ENCODE results near the gene HSPG2. TPM values are rescaled to one million over a fixed set of nuclear protein-coding genes. Genes with fewer than 3 reads are reported as not detected.

HSPG2 gene
- total RNA-seq, 4 donors from 2014 or later = 75.7 to 239 (median 96.8) TPM

DNA sequence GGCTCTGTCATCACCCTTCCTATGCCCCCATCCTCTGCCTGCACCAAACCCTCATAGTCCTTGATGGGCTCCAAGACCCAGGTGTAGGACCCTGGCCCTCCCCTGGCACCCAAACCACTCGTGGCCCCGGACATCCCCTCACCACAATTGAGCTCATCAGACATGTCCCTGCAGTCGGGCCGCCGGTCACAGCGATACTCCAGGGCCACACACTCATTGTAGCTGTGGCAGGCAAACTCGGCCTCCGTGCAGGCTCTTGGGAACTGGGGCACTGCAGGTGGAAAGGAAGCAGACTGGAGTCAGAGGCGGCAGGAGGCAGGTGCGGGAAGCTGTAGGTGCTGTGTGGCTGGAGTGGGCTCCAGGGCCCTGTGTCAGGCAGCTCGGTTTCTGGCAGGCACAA is 49.3 kb downstream of the HSPG2 start:
- 89 to 90% methylated on average over 9 to 11 of the region's 11 CpGs for WGBS, 2 donors
- no peaks in the 10 kb centered on the region for H3K4me1 ChIP-seq
- intact Hi-C loops (cut with DNase I) = no loop called here
- TF ChIP-seq, protein P1, sequence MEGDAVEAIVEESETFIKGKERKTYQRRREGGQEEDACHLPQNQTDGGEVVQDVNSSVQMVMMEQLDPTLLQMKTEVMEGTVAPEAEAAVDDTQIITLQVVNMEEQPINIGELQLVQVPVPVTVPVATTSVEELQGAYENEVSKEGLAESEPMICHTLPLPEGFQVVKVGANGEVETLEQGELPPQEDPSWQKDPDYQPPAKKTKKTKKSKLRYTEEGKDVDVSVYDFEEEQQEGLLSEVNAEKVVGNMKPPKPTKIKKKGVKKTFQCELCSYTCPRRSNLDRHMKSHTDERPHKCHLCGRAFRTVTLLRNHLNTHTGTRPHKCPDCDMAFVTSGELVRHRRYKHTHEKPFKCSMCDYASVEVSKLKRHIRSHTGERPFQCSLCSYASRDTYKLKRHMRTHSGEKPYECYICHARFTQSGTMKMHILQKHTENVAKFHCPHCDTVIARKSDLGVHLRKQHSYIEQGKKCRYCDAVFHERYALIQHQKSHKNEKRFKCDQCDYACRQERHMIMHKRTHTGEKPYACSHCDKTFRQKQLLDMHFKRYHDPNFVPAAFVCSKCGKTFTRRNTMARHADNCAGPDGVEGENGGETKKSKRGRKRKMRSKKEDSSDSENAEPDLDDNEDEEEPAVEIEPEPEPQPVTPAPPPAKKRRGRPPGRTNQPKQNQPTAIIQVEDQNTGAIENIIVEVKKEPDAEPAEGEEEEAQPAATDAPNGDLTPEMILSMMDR (IDR thresholded peaks at IDR 0.05) = no peak
- TF ChIP-seq POLR2A (IDR thresholded peaks at IDR 0.05) = no peak
- no peak overlapping the region for H3K27ac ChIP-seq
- no peaks in the 10 kb centered on the region for H3K9me3 ChIP-seq
- H3K36me3 ChIP-seq = peaks cover 63 to 77% of the 10 kb centered on the region in 2 donors
- no peak overlapping the region for H3K4me3 ChIP-seq (replicated peaks in 1 of 3)
- no peaks in the 10 kb centered on the region for H3K27me3 ChIP-seq
- no peak for DNase-seq

DNA sequence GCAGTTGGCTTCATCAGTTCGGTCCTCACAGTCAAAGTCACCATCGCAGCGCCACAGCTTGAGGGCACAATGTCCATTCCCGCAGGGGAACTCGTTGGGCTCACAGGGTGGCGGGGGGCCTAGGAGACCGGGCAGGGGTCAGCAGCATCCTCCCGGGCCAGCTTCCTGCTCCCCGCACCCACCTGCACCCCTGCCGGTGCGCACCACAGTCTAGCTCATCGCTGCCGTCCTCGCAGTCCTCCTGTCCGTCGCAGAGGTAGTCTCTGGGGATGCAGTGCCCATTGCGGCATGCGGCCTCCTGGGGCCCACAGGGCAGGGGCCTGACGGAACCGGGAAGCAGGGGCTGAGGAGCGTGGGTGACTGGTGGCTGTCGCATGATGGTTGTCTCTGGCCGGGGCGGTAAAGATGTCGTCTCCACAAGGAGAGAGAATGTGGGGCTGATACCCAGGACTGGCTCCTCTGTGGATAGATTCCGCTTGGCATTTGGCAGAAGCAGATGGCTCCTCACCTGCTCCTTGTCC is 49.8 kb downstream of the HSPG2 start:
- Histone ChIP-seq H3K4me3 (replicated peaks in 1 of 3) (no peak overlapping the region), H3K4me1 (no peaks in the 10 kb centered on the region), H3K9me3 (no peaks in the 10 kb centered on the region), H3K27ac (no peak overlapping the region), H3K36me3 (peaks cover 63 to 76% of the 10 kb centered on the region in 2 donors), H3K27me3 (no peaks in the 10 kb centered on the region)
- DNase-seq = no peak
- TF ChIP-seq, protein P1 (IDR thresholded peaks at IDR 0.05) = no peak
- no peak for TF ChIP-seq POLR2A (IDR thresholded peaks at IDR 0.05)
- 92 to 93% methylated on average over 13 to 18 of the region's 26 CpGs for WGBS, 2 donors
- intact Hi-C loops (cut with DNase I) = no loop called here

DNA sequence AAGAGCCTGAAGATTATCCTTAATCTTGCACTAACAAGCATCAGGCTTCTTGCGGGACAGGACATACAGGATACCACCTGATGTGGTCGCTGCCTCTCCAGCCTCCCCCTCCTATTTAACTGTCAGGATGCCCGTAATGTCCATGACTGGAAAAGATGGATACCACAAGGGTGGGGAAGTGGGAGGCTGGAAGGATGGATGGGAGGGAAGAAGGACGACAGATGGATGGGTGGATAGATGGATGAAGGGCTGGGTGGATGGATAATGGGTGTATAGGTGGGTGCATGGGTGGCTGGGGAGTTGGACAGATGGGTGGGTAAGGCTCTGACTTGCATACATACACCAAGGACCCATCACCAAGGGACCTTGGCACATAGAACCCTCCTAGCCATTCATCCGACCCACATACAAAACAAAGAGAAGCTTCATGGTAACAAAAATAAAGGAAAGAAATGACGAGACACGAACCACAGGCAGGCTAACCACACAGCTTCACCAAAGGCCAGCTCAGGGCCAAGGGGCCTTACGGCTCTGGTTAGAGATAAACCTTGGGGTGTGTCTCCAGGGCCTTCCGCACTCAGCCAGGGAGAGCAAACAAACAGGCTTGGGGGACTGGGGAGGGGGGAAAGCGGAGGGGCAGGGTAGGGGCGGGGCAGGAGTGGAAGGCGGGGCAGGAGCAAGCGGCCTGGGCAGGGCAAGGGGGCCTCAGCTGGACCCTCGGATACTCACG is 50.5 kb downstream of the HSPG2 start:
- 86 to 90% methylated on average over 13 to 15 of the region's 15 CpGs for WGBS, 2 donors
- no peak for TF ChIP-seq POLR2A (IDR thresholded peaks at IDR 0.05)
- TF ChIP-seq, protein P1 (IDR thresholded peaks at IDR 0.05) = no peak
- no peaks in the 10 kb centered on the region for H3K27me3 ChIP-seq
- no peak for DNase-seq
- H3K9me3 ChIP-seq = no peaks in the 10 kb centered on the region
- H3K4me3 ChIP-seq (replicated peaks in 1 of 3) = no peak overlapping the region
- no peaks in the 10 kb centered on the region for H3K4me1 ChIP-seq
- intact Hi-C loops (cut with DNase I) = no loop called here
- H3K36me3 ChIP-seq = peaks cover 57 to 73% of the 10 kb centered on the region in 2 donors
- H3K27ac ChIP-seq = no peak overlapping the region

DNA sequence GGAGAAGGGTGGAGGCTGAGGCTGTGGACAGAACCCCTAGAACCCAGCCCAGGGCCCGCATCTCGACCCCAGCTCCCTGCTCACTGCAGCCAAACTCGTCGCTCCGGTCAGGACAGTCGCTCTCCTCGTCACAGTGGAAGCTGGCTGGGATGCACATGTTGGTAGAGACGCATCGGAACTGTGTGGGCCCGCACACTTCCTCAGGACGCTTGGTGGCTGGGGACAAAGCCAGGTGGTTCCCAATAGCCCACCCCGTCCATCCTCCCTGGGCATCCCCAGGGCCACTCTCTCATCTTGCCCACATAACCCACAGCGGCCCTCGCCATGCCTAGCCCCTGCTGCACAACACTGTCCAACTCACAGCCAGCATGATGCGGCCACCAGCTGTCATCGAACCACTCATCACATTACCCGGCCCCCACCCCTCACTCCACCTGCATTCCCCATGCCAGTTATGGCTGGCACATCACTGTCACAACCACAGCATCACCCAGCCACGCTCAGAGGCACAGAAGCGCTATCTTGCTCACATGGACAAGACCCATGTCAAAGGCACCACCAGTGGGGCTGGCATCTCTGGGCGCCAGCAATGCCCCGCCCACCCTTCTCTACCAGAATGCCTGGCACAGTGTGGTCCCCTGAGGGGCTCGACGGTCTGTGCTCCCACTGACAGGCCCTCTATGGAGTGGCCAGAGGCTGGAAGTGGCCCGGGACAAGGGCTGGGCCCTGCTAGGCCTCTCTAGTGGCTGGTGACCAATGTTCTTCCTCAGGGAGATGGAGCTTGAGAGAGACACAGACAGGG is 51.7 kb downstream of the HSPG2 start:
- H3K4me1 ChIP-seq = no peaks in the 10 kb centered on the region
- DNase-seq = no peak
- no peaks in the 10 kb centered on the region for H3K27me3 ChIP-seq
- no peaks in the 10 kb centered on the region for H3K9me3 ChIP-seq
- H3K27ac ChIP-seq = no peak overlapping the region
- H3K36me3 ChIP-seq = peaks cover 54 to 77% of the 10 kb centered on the region in 2 donors
- 88 to 90% methylated on average over 21 to 22 of the region's 24 CpGs for WGBS, 2 donors
- H3K4me3 ChIP-seq (replicated peaks in 1 of 3) = no peak overlapping the region
- intact Hi-C loops (cut with DNase I) = no loop called here
- TF ChIP-seq, protein P1 (IDR thresholded peaks at IDR 0.05) = no peak
- TF ChIP-seq POLR2A (IDR thresholded peaks at IDR 0.05) = no peak

Measured in thyroid gland (tissue), 4 donors.